ENCODE measurements around the gene NOD2. TPM values are rescaled to one million over a fixed set of nuclear protein-coding genes. Genes with fewer than 3 reads are reported as not detected.

NOD2 gene
- total RNA-seq, 2 experiments from 2014 or later, result 6.6 to 9.3 TPM

DNA sequence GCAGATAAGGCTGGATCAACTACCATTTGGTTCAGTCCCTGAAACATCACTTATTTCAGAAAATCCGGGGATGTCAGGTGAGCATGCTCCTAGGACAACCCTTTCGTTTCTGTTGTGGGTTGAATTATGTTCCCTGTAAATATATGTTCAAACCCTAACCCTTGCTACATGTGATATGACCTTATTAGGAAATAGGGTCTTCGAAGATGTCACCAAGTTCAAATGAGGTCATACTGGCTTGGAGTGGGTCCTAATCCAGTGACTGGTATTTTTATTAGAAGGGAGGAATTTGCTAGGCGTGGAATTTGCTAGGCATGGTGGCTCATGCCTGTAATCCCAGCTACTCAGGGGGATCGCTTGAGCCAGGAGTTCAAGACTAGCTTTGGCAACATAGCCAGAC, 33.6 kb upstream of the NOD2 start:
- Mint-ChIP-seq H3K4me3 (no peak overlapping the region), H3K36me3 (ENCODE audit: low read depth) (no peaks in the 10 kb centered on the region), H3K27ac (no peak overlapping the region), H3K4me1 (peaks cover 1% of the 10 kb centered on the region), H3K9me3 (ENCODE audit: low read depth) (no peaks in the 10 kb centered on the region), H3K27me3 (no peaks in the 10 kb centered on the region)
- DNase-seq (no peak), ATAC-seq (no peak)
- ChIA-PET CTCF (interaction anchor here (1.4 kb wide), 1 partner anchor 146 kb away, joined by 6 read pairs; no protein-coding TSS in a partner anchor), POLR2A (no interaction called here)
- intact Hi-C loops (cut with DNase I, micrococcal nuclease), result loop anchor here (5.0 to 10.0 kb wide), 2 partner anchors 278 to 445 kb away; no protein-coding TSS in a partner anchor

DNA sequence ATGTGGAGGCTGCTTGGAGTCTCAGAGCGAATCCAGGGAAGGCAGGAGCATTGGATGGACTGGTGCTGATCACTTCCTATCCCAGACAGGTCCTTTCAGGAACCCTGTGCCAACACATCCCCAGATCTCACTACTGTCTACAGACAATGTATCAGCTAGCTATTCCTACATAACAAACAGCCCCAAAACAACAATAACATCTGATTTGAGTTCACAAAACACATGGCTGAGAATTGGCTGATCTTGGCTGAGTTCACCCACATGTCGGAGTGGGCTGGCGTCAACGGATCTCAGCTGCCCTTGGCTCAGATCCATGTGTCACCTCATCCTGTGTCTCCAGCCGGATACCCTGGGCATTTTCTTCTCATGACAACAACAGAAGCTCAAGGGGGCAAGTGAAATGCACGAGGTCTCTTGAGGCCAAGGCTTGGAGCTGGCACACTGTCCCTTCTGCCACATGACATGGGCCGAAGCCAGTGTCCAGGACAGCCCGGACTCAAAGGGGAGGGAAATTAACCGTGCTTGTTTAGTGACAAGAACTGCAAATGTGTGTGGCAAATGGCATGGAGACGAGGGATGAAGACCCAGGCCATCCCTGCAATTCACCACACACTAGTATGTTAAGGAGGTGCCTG, 31.0 kb upstream of the NOD2 start:
- Mint-ChIP-seq H3K27me3 (no peaks in the 10 kb centered on the region), H3K9me3 (ENCODE audit: low read depth) (no peaks in the 10 kb centered on the region), H3K4me3 (no peak overlapping the region), H3K27ac (no peak overlapping the region), H3K36me3 (ENCODE audit: low read depth) (no peaks in the 10 kb centered on the region), H3K4me1 (peaks cover 25% of the 10 kb centered on the region)
- POLR2A ChIA-PET, result no interaction called here
- DNase-seq (no peak), ATAC-seq (no peak)
- intact Hi-C loops (cut with DNase I, micrococcal nuclease), result loop anchor here in 1 of 2 experiments (10.0 kb wide), 1 partner anchor 448 kb away; no protein-coding TSS in a partner anchor
- CTCF ChIA-PET, result interaction anchor here (0.9 to 6.3 kb wide), 6 partner anchors 9 to 293 kb away, joined by 3 to 97 read pairs (median 5); no protein-coding TSS in a partner anchor

DNA sequence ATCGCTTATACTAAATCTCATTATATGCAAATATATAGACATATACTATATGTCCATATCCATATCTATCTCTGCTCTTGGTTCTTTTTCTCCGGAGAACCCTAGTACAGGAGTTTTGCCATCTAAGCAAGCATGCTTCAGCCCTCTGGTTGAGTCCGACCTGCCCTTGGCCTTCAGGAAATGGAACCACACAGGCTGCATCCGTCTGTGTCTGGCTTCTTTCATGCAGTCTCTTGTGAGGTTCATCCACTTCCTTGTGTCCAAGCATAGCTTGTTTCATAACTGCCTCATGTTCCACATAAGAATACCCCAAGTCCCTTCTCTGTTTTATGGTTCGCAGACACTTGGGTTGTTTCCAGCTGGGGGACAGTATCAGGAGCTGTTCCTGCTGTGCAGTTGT, 29.1 kb upstream of the NOD2 start:
- CTCF ChIA-PET, result interaction anchor here (0.6 to 15.5 kb wide), 18 partner anchors 8 to 384 kb away, joined by 3 to 298 read pairs (median 4); partner anchors contain the start of gene SNX20

DNA sequence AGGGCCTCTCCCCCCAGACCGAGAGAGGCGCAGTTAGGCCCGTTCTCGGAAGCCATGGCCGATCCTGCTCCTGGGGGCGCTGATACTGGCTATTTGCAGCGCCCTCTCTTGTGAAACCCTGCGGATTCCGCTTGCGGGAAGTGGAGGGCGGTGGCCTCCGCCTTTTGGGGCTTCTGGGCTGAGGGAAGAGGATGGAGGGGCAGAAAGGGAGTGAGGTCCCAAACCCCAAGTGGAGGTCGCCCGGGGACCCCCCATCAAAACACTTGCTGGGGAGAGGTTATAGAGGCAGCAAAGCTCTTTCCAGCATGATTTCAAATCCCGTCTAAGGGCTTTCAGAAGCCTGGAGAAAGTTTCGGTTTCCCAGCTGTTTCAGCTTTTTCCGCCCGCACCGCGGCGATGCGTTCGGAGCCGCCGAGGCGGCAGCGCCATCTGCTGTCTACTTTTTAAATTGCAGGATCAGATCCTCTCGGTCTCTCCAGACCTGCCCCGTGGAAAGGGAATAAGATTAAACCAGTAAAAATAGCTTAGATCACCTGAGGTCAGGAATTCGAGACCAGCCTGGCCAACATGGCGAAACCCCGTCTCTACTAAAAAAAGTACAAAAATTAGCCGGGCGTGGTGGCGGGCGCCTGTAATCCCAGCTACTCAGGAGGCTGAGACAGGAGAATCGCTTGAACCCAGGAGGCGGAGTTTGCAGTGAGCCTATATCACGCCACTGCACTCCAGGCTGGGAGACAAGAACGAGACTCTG, 28.1 kb upstream of the NOD2 start:
- peaks cover 37% of the 10 kb centered on the region for H3K4me1 Mint-ChIP-seq
- no peaks in the 10 kb centered on the region for H3K27me3 Mint-ChIP-seq
- POLR2A ChIA-PET, result interaction anchor here (0.6 kb wide), 2 partner anchors 155 to 296 kb away, joined by 3 to 4 read pairs; no protein-coding TSS in a partner anchor
- peak overlapping the region; percentile 60 for H3K4me3 Mint-ChIP-seq
- peak overlapping the region; percentile 79 for H3K27ac Mint-ChIP-seq
- ATAC-seq, result peak; percentile 43
- peaks cover 5% of the 10 kb centered on the region for H3K36me3 Mint-ChIP-seq (ENCODE audit: low read depth)
- intact Hi-C loops (cut with DNase I, micrococcal nuclease), result loop anchor here (1.0 to 10.0 kb wide), 10 partner anchors 118 to 641 kb away; partner anchors contain the start of genes BRD7 (in 1 of the 2), CNEP1R1 (in 1 of the 2) and NKD1 (in 1 of the 2)
- CTCF ChIA-PET, result interaction anchor here (0.7 to 15.5 kb wide), 63 partner anchors 9 to 640 kb away, joined by 3 to 298 read pairs (median 4); partner anchors contain the start of genes CNEP1R1 and SNX20
- H3K9me3 Mint-ChIP-seq (ENCODE audit: low read depth), result no peaks in the 10 kb centered on the region
- peak; percentile 90 for DNase-seq

More for the DNA sequence above, 29.1 kb upstream of the NOD2 start:
- Mint-ChIP-seq H3K9me3 (ENCODE audit: low read depth) (no peaks in the 10 kb centered on the region), H3K27ac (no peak overlapping the region), H3K36me3 (ENCODE audit: low read depth) (peaks cover 4% of the 10 kb centered on the region), H3K4me1 (peaks cover 37% of the 10 kb centered on the region), H3K4me3 (no peak overlapping the region), H3K27me3 (no peaks in the 10 kb centered on the region)
- POLR2A ChIA-PET, result no interaction called here
- ATAC-seq (no peak), DNase-seq (no peak)
- intact Hi-C loops (cut with DNase I, micrococcal nuclease), result loop anchor here (2.0 to 10.0 kb wide), 3 partner anchors 337 to 639 kb away; partner anchors contain the start of gene CNEP1R1 (in 1 of the 2)

DNA sequence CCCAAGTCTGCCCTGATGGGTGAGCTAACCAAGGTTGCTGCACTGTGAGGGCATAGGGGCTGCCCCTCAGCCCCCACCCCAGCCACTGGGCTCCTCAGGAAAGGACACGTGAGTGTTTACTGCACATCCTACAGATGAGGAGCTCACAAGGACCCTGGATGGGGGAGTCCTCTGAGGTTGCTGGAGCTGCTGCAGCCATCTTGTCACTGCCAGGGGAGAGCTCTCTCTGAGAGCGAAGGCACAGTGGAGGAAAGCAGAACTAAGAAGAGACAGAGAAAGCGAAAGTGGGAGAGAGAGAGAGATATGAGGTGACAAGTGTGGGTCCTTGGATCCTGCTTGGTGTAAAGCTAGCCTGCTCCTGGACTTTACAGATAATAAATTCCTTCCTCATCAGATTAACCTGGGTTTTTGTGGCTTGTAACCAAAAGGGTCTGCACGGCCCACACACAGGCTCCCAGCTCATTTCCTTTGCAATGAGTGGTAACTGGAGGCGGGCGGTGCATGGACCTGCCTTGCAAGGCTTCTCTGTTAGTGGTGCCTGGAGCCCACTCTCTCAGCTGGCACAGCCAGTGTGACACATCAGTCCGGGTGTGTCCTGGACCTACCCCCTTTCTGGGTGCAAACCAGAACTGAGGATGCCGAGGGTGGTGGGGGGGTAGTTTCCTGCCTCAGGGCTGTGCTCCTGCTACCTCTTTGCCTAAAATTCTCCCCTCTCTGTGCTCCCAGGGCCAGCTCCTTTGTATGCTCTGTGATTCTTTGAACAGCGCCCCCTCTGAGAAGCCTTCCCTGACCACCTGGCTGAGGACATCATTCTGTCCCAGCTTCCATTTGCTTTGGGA, 26.5 kb upstream of the NOD2 start:
- POLR2A ChIA-PET, result interaction anchor here (0.6 to 1.6 kb wide), 8 partner anchors 14 to 140 kb away, joined by 3 to 6 read pairs (median 3); partner anchors contain the start of genes CYLD and SNX20
- peak overlapping the region; percentile 69 for H3K4me3 Mint-ChIP-seq

DNA sequence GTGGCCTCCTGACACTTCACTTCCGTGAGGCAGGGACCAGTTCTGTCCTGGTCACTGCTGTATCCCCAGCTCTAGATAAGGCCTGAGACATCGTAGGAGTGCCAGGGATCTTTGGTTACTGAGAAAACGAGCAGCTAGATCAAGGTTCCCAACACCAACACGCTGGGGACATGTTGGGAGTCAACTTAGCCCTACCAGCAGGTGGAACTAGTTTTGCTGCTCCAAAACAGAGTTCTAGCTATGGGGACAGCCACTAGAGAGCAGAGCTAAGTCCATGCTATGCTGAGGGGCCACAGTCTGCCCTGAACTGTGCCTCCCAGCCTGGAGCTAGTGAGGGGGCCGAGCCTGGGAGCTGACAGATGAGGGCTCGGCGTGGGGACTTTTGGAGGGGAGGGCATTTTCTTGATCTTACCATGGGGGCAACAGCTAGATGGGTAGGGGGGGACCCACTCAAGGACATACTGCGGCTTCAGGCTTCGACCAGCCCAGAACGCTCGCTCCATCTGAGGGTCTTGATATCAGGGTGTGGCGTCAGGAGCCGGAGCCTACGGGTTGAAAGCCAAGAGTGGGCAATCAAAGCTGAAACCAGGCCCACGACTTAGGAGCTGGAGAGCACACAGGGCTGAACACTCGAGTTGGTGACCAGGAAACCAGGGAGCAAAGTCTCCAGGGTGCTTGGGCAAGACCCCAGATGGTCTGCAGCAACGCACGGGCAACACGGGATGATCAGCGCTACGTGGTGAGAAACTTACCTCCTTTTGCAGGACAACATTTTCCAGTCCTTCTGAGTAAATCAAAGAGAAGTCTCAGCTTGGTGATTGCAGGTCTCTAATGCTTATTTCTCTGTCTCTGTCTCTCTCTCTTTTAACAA, 25.7 kb upstream of the NOD2 start:
- intact Hi-C loops (cut with DNase I, micrococcal nuclease), result loop anchor here in 1 of 2 experiments (1.0 to 10.0 kb wide), 5 partner anchors 13 to 453 kb away; partner anchors contain the start of genes BRD7, NKD1 and SNX20
- H3K4me3 Mint-ChIP-seq, result peak overlapping the region; percentile 69
- peaks cover 43% of the 10 kb centered on the region for H3K4me1 Mint-ChIP-seq
- H3K27ac Mint-ChIP-seq, result peak overlapping the region; percentile 92
- H3K9me3 Mint-ChIP-seq (ENCODE audit: low read depth), result peaks cover 11% of the 10 kb centered on the region
- DNase-seq, result peak; percentile 32
- no peaks in the 10 kb centered on the region for H3K27me3 Mint-ChIP-seq
- no peak for ATAC-seq
- peaks cover 29% of the 10 kb centered on the region for H3K36me3 Mint-ChIP-seq (ENCODE audit: low read depth)
- ChIA-PET CTCF (interaction anchor here (0.6 to 15.5 kb wide), 39 partner anchors 9 to 643 kb away, joined by 3 to 298 read pairs (median 4); partner anchors contain the start of genes CNEP1R1, CYLD and SNX20), POLR2A (interaction anchor here (0.6 to 1.6 kb wide), 6 partner anchors 11 to 139 kb away, joined by 3 to 6 read pairs (median 4); partner anchors contain the start of genes CYLD and SNX20)

More for the DNA sequence above, 26.5 kb upstream of the NOD2 start:
- CTCF ChIA-PET, result interaction anchor here (0.6 to 15.5 kb wide), 44 partner anchors 10 to 643 kb away, joined by 3 to 298 read pairs (median 4); partner anchors contain the start of genes CNEP1R1, CYLD and SNX20
- Mint-ChIP-seq H3K36me3 (ENCODE audit: low read depth) (peaks cover 21% of the 10 kb centered on the region), H3K27ac (peak overlapping the region; percentile 92), H3K9me3 (ENCODE audit: low read depth) (peaks cover 5% of the 10 kb centered on the region), H3K4me1 (peaks cover 43% of the 10 kb centered on the region), H3K27me3 (no peaks in the 10 kb centered on the region)
- intact Hi-C loops (cut with DNase I, micrococcal nuclease), result loop anchor here (1.0 to 10.0 kb wide), 6 partner anchors 14 to 452 kb away; partner anchors contain the start of genes BRD7 (in 1 of the 2), NKD1 (in 1 of the 2) and SNX20 (in 1 of the 2)
- ATAC-seq (peak; percentile 84), DNase-seq (peak; percentile 71)

DNA sequence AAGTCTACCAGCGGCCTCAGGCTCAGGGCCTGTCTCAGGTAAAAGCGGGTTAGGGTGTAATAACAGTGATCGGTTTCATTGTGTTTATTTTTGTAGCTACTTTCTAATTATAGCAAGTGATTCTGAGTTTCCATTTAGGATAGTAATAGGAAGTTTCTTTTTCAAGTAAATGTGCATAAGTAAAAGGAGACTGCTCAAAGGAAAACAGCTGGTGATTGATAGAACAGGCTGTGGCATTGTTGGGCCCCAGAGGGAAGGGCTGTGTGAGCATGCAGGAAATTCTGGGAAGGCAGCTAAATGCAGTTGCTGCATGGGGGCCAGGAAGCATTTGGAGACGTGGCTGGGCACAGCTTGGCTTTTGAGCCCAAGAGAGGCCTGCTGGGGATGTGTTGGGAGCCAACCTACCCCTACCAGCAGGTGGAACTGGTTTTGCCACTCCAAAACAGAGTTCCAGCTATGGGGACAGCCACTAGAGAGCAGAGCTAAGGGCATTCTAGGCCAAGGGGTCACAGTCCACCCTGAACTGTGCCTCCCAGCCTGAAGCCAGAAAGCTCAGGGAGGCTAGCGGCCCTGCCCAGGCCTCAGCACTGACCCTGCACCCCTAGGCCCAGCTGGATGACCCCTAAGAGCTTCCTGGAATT, 24.9 kb upstream of the NOD2 start:
- Mint-ChIP-seq H3K9me3 (ENCODE audit: low read depth) (peaks cover 14% of the 10 kb centered on the region), H3K36me3 (ENCODE audit: low read depth) (peaks cover 36% of the 10 kb centered on the region), H3K4me1 (peaks cover 43% of the 10 kb centered on the region), H3K27me3 (no peaks in the 10 kb centered on the region), H3K27ac (peak overlapping the region; percentile 92), H3K4me3 (no peak overlapping the region)
- ChIA-PET CTCF (interaction anchor here (0.6 to 15.5 kb wide), 24 partner anchors 8 to 643 kb away, joined by 3 to 298 read pairs (median 4); partner anchors contain the start of genes CNEP1R1, CYLD and SNX20), POLR2A (interaction anchor here (0.7 to 1.3 kb wide), 2 partner anchors 10 to 76 kb away, joined by 3 to 6 read pairs; no protein-coding TSS in a partner anchor)
- no peak for ATAC-seq
- intact Hi-C loops (cut with DNase I, micrococcal nuclease), result loop anchor here in 1 of 2 experiments (5.0 to 10.0 kb wide), 3 partner anchors 121 to 454 kb away; partner anchors contain the start of genes BRD7 and NKD1
- no peak for DNase-seq

DNA sequence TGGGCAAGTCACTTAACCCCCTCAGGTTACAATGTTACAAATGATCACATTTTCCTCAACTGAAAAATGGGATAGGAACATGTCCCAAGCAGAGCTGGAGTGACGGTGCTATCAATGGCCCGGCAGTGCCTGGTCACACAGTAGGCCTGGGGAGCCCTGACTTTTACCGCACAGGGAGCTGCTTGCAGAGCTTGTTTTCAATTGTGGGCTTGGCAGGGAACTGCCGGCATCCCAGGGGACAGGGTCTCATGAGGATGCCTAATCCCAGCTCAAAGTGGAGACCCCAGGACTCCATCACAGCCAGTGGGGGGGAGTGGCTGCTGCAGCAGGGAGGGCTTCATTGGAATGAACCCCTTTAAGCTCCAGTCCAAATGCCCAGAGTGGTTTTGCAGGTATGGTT, 23.7 kb upstream of the NOD2 start:
- DNase-seq (no peak), ATAC-seq (no peak)
- intact Hi-C loops (cut with DNase I, micrococcal nuclease), result loop anchor here in 1 of 2 experiments (5.0 to 10.0 kb wide), 4 partner anchors 38 to 455 kb away; partner anchors contain the start of genes BRD7 and NKD1
- Mint-ChIP-seq H3K36me3 (ENCODE audit: low read depth) (peaks cover 47% of the 10 kb centered on the region), H3K27me3 (no peaks in the 10 kb centered on the region), H3K9me3 (ENCODE audit: low read depth) (peaks cover 17% of the 10 kb centered on the region), H3K4me3 (no peak overlapping the region), H3K4me1 (peaks cover 42% of the 10 kb centered on the region), H3K27ac (no peak overlapping the region)
- ChIA-PET POLR2A (interaction anchor here (0.7 kb wide), 1 partner anchor 137 kb away, joined by 3 read pairs; no protein-coding TSS in a partner anchor), CTCF (interaction anchor here (1.0 to 15.5 kb wide), 7 partner anchors 8 to 137 kb away, joined by 3 to 298 read pairs (median 7); partner anchors contain the start of genes CYLD and SNX20)

DNA sequence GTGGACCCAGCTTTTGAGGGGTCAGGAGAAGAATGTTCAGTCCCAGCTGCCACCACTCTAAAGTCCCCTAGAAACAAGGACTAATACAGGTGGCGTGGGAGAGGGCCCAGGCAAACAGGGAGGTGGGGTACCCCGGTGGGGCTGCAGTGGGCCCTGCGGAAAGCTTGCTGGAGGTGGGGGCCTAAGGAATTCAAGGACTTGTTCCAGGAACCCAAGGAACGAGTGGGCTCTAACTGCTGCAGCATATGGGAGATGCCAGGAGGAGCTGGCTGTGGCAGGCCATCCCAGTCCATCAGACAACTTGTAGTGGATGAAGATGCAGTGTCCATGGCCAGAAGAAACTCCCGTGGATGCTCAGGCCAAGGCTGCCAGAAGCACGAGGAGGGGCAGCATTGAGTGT, 22.9 kb upstream of the NOD2 start:
- DNase-seq (no peak), ATAC-seq (no peak)
- Mint-ChIP-seq H3K27ac (no peak overlapping the region), H3K36me3 (ENCODE audit: low read depth) (peaks cover 55% of the 10 kb centered on the region), H3K27me3 (no peaks in the 10 kb centered on the region), H3K4me1 (peaks cover 35% of the 10 kb centered on the region), H3K4me3 (no peak overlapping the region), H3K9me3 (ENCODE audit: low read depth) (peaks cover 17% of the 10 kb centered on the region)
- intact Hi-C loops (cut with DNase I, micrococcal nuclease), result loop anchor here in 1 of 2 experiments (5.0 kb wide), 1 partner anchor 37 kb away; no protein-coding TSS in a partner anchor
- CTCF ChIA-PET, result interaction anchor here (0.8 to 15.5 kb wide), 7 partner anchors 8 to 136 kb away, joined by 3 to 298 read pairs (median 6); no protein-coding TSS in a partner anchor
- POLR2A ChIA-PET, result interaction anchor here (1.2 kb wide), 1 partner anchor 10 kb away, joined by 3 read pairs; the partner anchor contains the start of gene SNX20
